ENCODE data around the gene MBD6.

DNA sequence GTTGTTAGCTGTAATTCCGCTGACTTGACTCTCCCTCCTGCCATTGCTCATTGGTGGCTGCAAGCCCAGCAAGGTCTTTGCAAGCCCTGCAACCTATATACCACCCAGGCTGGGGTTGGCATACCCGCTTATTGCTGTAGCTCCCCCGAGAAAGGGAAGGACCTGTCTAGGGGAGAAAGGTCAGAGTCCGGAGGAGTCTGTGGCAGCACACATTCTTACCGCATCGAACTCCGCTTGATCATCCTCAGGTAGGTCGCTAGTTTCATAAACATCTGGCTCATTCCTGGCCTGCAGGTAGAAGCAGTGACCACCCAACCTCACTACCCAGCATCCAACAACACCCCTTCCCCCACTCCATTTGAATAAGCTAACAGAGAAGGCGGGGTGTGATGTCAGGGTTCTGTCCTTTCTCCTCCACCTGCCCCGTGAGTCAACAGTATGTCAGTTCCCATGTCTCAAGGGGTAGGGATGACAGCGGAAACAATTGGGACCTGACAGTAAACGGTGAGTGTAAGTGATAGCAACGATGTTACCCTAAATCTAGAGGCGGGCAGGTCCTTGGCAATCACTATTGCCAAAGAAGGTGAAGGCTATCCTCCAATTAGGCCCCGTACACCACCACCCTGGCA is 23.3 kb downstream of the MBD6 start:
- TF ChIP-seq, protein P1, sequence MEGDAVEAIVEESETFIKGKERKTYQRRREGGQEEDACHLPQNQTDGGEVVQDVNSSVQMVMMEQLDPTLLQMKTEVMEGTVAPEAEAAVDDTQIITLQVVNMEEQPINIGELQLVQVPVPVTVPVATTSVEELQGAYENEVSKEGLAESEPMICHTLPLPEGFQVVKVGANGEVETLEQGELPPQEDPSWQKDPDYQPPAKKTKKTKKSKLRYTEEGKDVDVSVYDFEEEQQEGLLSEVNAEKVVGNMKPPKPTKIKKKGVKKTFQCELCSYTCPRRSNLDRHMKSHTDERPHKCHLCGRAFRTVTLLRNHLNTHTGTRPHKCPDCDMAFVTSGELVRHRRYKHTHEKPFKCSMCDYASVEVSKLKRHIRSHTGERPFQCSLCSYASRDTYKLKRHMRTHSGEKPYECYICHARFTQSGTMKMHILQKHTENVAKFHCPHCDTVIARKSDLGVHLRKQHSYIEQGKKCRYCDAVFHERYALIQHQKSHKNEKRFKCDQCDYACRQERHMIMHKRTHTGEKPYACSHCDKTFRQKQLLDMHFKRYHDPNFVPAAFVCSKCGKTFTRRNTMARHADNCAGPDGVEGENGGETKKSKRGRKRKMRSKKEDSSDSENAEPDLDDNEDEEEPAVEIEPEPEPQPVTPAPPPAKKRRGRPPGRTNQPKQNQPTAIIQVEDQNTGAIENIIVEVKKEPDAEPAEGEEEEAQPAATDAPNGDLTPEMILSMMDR (conservative IDR thresholded peaks at IDR 0.05; ENCODE audit: low read length) = no peak
- no peak for TF ChIP-seq EZH2phosphoT487 (IDR thresholded peaks at IDR 0.05; ENCODE audit: borderline replicate concordance, low read depth, low read length)

Measured in OCI-LY7 (cell line).